ENCODE results near the gene SSX2IP.
"Not testable (repeated sequence)": the region's sequence is repeated elsewhere in the genome, so short reads cannot be mapped to it uniquely, and the experiment has no call there.

The SSX2IP gene

GRCh38 chr1:84613026-84613425, 77.2 kb downstream of the SSX2IP start:
- DNase-seq = no peak

- no peak for DNase-seq
These were observed 78.5 kb downstream of the SSX2IP start for GRCh38 chr1:84611796-84612195.

GRCh38 chr1:84611091-84611490, 79.2 kb downstream of the SSX2IP start:
- DNase-seq = no peak

GRCh38 chr1:84606977-84607376, 83.3 kb downstream of the SSX2IP start:
- no peak for DNase-seq

GRCh38 chr1:84605157-84605556, 85.1 kb downstream of the SSX2IP start:
- DNase-seq = no peak

- DNase-seq = no peak
These were observed 86.1 kb downstream of the SSX2IP start for GRCh38 chr1:84603941-84604830.

- DNase-seq = no peak
These were observed 87.0 kb downstream of the SSX2IP start for GRCh38 chr1:84603223-84603622.

GRCh38 chr1:84600796-84601195, 89.5 kb downstream of the SSX2IP start:
- DNase-seq = no peak

GRCh38 chr1:84598846-84599741, 91.2 kb downstream of the SSX2IP start:
- no peak for DNase-seq

- no peak for DNase-seq
These were observed 91.8 kb downstream of the SSX2IP start for GRCh38 chr1:84598418-84598817.

GRCh38 chr1:84597011-84597410, 93.2 kb downstream of the SSX2IP start:
- DNase-seq = no peak

- DNase-seq = not testable (repeated sequence)
These were observed 95.3 kb downstream of the SSX2IP start for GRCh38 chr1:84594959-84595358.
